GM12878 (cell line): Measurements from ENCODE around the gene SPIB. TPM values are rescaled to one million over a fixed set of nuclear protein-coding genes. Genes with fewer than 3 reads are reported as not detected.

Experiments used
- ATAC-seq: fragments of 200-7000 bp; cut with Tn5 transposase; 3 replicates; pipeline ENCODE4 v1.9.1; 2020; ENCODE audit warnings: mild to moderate bottlenecking, moderate library complexity
- BruUV-seq: library from RNA; stranded (reverse); fragments of 400-500 nt; replicated peaks from 2 replicates; lab custom pipeline; 2021; lab: Mats Ljungman, UMichigan
- CTCF ChIA-PET: fragments of 300-600 bp; sonication (Branson Sonifier 250); formaldehyde crosslinking; extraction: SDS; loops from one replicate; lab custom pipeline; 2021; ENCODE audit warnings: inconsistent platforms; lab: Yijun Ruan, JAX
- POLR2A ChIA-PET: fragments of 350-600 bp; formaldehyde crosslinking; extraction: SDS; loops from one replicate; lab custom pipeline; 2021; ENCODE audit warnings: inconsistent platforms; lab: Charles Lee
- RAD21 ChIA-PET: fragments of 300-600 bp; sonication (Branson Sonifier 250); formaldehyde crosslinking; loops from one replicate; lab custom pipeline; 2023; ENCODE audit warnings: antibody characterized with exemption; ENCODE audit not compliant: unreplicated experiment; lab: Charles Lee
- SMC1A ChIA-PET: fragments of 300-600 bp; sonication (Branson Sonifier 250); formaldehyde crosslinking; loops from one replicate; lab custom pipeline; 2023; ENCODE audit not compliant: unreplicated experiment, uncharacterized antibody; lab: Charles Lee
- DNase-seq: peaks from one replicate; pipeline ENCODE4 v3.0.0-alpha.2; 2011; ENCODE audit warnings: low read depth, low spot score
- FAIRE-seq: peaks from 3 replicates; lab custom pipeline; 2011; peaks lifted over from hg19 to GRCh38; lab: Jason Lieb, UNC
- H2AFZ ChIP-seq: 2 replicates; pipeline ENCODE4 v1.6.0; 2011; ENCODE audit warnings: low read depth, low read length, control low read depth; ENCODE audit not compliant: control insufficient read depth
- H3K27ac ChIP-seq: 2 replicates; pipeline ENCODE4 v1.5.1; 2011; ENCODE audit warnings: control low read depth; ENCODE audit not compliant: control insufficient read depth, insufficient read depth
- H3K27me3 ChIP-seq, 2 experiments: replicated peaks in 1 of 2; 2 replicates each; pipeline versions ENCODE4 v1.6.0 to v1.6.1; 2011; ENCODE audit warnings: low read length in 1 of 2; ENCODE audit not compliant: control insufficient read depth in 2 of 2, insufficient read depth in 2 of 2
- H3K36me3 ChIP-seq, 2 experiments: 2 replicates each; pipeline ENCODE4 v1.5.1; 2011; ENCODE audit warnings: low read length in 1 of 2; ENCODE audit not compliant: control insufficient read depth in 2 of 2, insufficient read depth in 2 of 2
- H3K4me1 ChIP-seq: 2 replicates; pipeline ENCODE4 v1.6.1; 2011; ENCODE audit warnings: mild to moderate bottlenecking, low read length, moderate library complexity, mixed read lengths; ENCODE audit not compliant: control insufficient read depth, insufficient read depth
- H3K4me2 ChIP-seq: 2 replicates; pipeline ENCODE4 v1.6.0; 2011; ENCODE audit warnings: control low read depth; ENCODE audit not compliant: control insufficient read depth, insufficient read depth
- H3K4me3 ChIP-seq: fragments of 200-600 bp; sonication (generic); 2 replicates; pipeline ENCODE4 v1.5.1; 2016
- H3K79me2 ChIP-seq: 2 replicates; pipeline ENCODE4 v1.6.0; 2011; ENCODE audit warnings: low read length; ENCODE audit not compliant: control insufficient read depth, insufficient read depth
- H3K9ac ChIP-seq: 2 replicates; pipeline ENCODE4 v1.8.0; 2011; ENCODE audit warnings: low read length, control low read depth, mixed read lengths; ENCODE audit not compliant: control insufficient read depth, insufficient read depth
- H3K9me3 ChIP-seq: replicated peaks from 3 replicates; pipeline ENCODE4 v1.5.1; 2011; ENCODE audit warnings: mild to moderate bottlenecking, low read length; ENCODE audit not compliant: control insufficient read depth, insufficient read depth
- H4K20me1 ChIP-seq: 2 replicates; pipeline ENCODE4 v1.6.0; 2011; ENCODE audit not compliant: control insufficient read depth, insufficient read depth
- CHD4 ChIP-seq: fragments of 200-600 bp; sonication (generic); IDR thresholded peaks from 2 replicates; pipeline ENCODE4 v1.6.1; 2016; ENCODE audit warnings: mild to moderate bottlenecking
- DPF2 ChIP-seq: fragments of 450-650 bp; IDR thresholded peaks from 2 replicates; pipeline ENCODE4 v1.6.1; 2017; ENCODE audit warnings: mild to moderate bottlenecking
- KLF5 ChIP-seq: fragments of 450-650 bp; IDR thresholded peaks from 2 replicates; pipeline ENCODE4 v1.6.1; 2014; ENCODE audit warnings: mild to moderate bottlenecking; ENCODE audit not compliant: partially characterized antibody
- MXI1 ChIP-seq: fragments of 150-350 bp; IDR thresholded peaks from 2 replicates; pipeline ENCODE4 v1.6.1; 2011; ENCODE audit warnings: low read depth, mild to moderate bottlenecking, inconsistent platforms, low read length, improper control_type of control experiment
- RB1 ChIP-seq: fragments of 450-650 bp; formaldehyde crosslinking; IDR thresholded peaks from 2 replicates; pipeline ENCODE4 v1.6.1; 2017; ENCODE audit warnings: mild to moderate bottlenecking, borderline replicate concordance
- STAT1 ChIP-seq: fragments of 450-650 bp; conservative IDR thresholded peaks from 2 replicates; pipeline ENCODE4 v1.6.1; 2014; ENCODE audit warnings: antibody characterized with exemption, mild to moderate bottlenecking
- STAT3 ChIP-seq: IDR thresholded peaks from 2 replicates; pipeline ENCODE4 v1.6.1; 2011; ENCODE audit warnings: low read depth, low read length, improper control_type of control experiment
- WGBS: methylation state at CpG from one replicate; pipeline ENCODE4 v1.1.6; 2016; ENCODE audit warnings: low lambda C conversion rate; ENCODE audit not compliant: insufficient replicate concordance, insufficient coverage; ENCODE audit errors: missing lambda C conversion rate; 5-methylcytosine and 5-hydroxymethylcytosine counted together
- in situ Hi-C: fragments of 300-500 bp; cut with MboI; formaldehyde crosslinking; loops from 9 replicates; pipeline ENCODE4 v1.14.3; 2018; ENCODE audit warnings: mixed read lengths
- intact Hi-C: fragments of 100-400 bp; cut with micrococcal nuclease; formaldehyde crosslinking; loops from one replicate; pipeline ENCODE4 v1.14.2; 2022; ENCODE audit not compliant: unreplicated experiment
- polyA plus RNA-seq, 11 experiments: library from polyadenylated mRNA; depleted of rRNA in 4 of 11; unstranded in 6 of 11; stranded (reverse) in 5 of 11; fragments of >200 nt; fragmentation: Nextera tagmentation in 4 of 11; fragmentation: Illumina TruSeq in 1 of 11; extraction: Ambion mirVana in 4 of 11; extraction: Trizol in 1 of 11; gene quantifications; 1 replicate in 1 of 11; 2 replicates in 10 of 11; pipeline versions ENCODE4 v1.2.1 to v1.2.3, GENCODE V29; 2011 to 2016; ENCODE audit warnings: inconsistent platforms in 2 of 11, missing spikeins in 2 of 11, low read depth in 1 of 11
- total RNA-seq, 4 experiments: library from RNA; depleted of rRNA in 3 of 4; stranded (reverse); fragments of >200 nt in 3 of 4; fragmentation: Illumina TruSeq in 1 of 4; extraction: Trizol in 1 of 4; gene quantifications; 2 replicates each; pipeline versions ENCODE4 v1.2.1 to v1.2.3, GENCODE V29; 2013 to 2021
- TF ChIP-seq, protein P1 (sequence below): fragments of 450-650 bp; IDR thresholded peaks from 2 replicates; pipeline ENCODE4 v1.6.1; 2016; ENCODE audit warnings: mild to moderate bottlenecking
- TF ChIP-seq, protein P2 (sequence below): fragments of 450-650 bp; IDR thresholded peaks from 2 replicates; pipeline ENCODE4 v1.6.1; 2016; ENCODE audit warnings: mild to moderate bottlenecking, moderate library complexity, borderline replicate concordance
- TF ChIP-seq, protein P3 (sequence below): IDR thresholded peaks from 2 replicates; pipeline ENCODE4 v1.6.1; 2012; ENCODE audit warnings: low read depth, low read length, improper control_type of control experiment
- TF ChIP-seq, protein P4 (sequence below): IDR thresholded peaks from 2 replicates; pipeline ENCODE4 v1.6.1; 2011; ENCODE audit warnings: borderline replicate concordance, low read depth, mild to moderate bottlenecking, moderate library complexity, mixed read lengths, low read length; ENCODE audit not compliant: insufficient read depth; ENCODE audit errors: extremely low read length

The SPIB gene
- total and polyA plus RNA-seq, 10 of the 15 experiments (the other 5 are each of a cell fraction or from before 2014, with no cell fraction given), result 3.5 to 123 (median 56.0) TPM

DNA sequence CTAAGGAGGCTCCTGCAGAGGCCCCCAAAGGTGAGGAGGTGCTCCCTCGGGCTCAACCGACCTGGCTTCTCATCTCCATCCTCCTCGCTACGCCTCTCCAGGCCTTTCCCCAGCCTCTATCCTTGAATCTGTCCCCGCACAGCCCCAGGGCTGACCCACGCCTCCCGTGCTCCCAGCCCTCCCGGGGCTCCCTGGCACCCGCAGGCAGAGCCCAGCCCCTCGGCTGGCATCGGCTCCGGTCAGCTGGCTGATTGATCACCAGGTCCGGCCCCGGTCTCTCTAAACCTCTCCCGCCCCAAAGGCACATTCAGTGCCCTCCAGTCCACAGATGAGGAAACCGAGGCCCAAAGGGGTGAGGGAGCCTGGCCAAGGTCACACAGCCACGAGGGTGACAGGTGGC is 16.5 kb downstream of the SPIB start:
- intact Hi-C loops, result no loop called here
- TF ChIP-seq, protein P1, sequence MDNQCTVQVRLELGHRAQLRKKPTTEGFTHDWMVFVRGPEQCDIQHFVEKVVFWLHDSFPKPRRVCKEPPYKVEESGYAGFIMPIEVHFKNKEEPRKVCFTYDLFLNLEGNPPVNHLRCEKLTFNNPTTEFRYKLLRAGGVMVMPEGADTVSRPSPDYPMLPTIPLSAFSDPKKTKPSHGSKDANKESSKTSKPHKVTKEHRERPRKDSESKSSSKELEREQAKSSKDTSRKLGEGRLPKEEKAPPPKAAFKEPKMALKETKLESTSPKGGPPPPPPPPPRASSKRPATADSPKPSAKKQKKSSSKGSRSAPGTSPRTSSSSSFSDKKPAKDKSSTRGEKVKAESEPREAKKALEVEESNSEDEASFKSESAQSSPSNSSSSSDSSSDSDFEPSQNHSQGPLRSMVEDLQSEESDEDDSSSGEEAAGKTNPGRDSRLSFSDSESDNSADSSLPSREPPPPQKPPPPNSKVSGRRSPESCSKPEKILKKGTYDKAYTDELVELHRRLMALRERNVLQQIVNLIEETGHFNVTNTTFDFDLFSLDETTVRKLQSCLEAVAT, result no peak
- TF ChIP-seq STAT1 (no peak), KLF5 (no peak)

DNA sequence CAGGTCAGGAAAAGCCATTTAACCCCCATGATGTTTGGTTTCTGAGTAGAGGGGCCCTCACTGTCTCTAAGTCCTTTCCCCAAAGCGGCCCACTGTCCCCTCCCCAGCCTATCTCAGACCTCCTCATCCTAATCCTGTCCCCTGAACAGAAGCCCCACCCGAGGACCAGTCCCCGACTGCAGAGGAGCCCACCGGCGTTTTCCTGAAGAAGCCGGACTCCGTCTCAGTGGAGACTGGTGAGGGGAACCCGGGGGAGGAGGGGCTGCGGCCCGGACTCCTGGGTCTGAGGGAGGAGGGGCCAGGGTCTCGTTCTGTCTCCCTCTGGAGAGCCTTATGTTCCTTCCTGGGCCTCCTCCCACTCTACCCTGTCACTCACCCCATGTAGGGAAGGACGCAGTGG is 16.9 kb downstream of the SPIB start:
- SMC1A ChIA-PET, result no interaction called here
- TF ChIP-seq MXI1, result no peak
- TF ChIP-seq, protein P2, sequence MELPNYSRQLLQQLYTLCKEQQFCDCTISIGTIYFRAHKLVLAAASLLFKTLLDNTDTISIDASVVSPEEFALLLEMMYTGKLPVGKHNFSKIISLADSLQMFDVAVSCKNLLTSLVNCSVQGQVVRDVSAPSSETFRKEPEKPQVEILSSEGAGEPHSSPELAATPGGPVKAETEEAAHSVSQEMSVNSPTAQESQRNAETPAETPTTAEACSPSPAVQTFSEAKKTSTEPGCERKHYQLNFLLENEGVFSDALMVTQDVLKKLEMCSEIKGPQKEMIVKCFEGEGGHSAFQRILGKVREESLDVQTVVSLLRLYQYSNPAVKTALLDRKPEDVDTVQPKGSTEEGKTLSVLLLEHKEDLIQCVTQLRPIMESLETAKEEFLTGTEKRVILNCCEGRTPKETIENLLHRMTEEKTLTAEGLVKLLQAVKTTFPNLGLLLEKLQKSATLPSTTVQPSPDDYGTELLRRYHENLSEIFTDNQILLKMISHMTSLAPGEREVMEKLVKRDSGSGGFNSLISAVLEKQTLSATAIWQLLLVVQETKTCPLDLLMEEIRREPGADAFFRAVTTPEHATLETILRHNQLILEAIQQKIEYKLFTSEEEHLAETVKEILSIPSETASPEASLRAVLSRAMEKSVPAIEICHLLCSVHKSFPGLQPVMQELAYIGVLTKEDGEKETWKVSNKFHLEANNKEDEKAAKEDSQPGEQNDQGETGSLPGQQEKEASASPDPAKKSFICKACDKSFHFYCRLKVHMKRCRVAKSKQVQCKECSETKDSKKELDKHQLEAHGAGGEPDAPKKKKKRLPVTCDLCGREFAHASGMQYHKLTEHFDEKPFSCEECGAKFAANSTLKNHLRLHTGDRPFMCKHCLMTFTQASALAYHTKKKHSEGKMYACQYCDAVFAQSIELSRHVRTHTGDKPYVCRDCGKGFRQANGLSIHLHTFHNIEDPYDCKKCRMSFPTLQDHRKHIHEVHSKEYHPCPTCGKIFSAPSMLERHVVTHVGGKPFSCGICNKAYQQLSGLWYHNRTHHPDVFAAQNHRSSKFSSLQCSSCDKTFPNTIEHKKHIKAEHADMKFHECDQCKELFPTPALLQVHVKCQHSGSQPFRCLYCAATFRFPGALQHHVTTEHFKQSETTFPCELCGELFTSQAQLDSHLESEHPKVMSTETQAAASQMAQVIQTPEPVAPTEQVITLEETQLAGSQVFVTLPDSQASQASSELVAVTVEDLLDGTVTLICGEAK, result no peak
- TF ChIP-seq, protein P3, sequence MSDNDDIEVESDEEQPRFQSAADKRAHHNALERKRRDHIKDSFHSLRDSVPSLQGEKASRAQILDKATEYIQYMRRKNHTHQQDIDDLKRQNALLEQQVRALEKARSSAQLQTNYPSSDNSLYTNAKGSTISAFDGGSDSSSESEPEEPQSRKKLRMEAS, result no peak
- no peak for TF ChIP-seq CHD4
- TF ChIP-seq, protein P4, sequence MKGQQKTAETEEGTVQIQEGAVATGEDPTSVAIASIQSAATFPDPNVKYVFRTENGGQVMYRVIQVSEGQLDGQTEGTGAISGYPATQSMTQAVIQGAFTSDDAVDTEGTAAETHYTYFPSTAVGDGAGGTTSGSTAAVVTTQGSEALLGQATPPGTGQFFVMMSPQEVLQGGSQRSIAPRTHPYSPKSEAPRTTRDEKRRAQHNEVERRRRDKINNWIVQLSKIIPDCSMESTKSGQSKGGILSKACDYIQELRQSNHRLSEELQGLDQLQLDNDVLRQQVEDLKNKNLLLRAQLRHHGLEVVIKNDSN, result no peak
- no peak for TF ChIP-seq DPF2
- TF ChIP-seq STAT3, result no peak
- no peak for TF ChIP-seq RB1

More for the DNA sequence above, 16.5 kb downstream of the SPIB start:
- Histone ChIP-seq H3K4me2 (no peak overlapping the region), H3K36me3 (no peaks in the 10 kb centered on the region), H3K27ac (no peak overlapping the region), H3K79me2 (no peaks in the 10 kb centered on the region), H4K20me1 (no peaks in the 10 kb centered on the region), H3K9ac (no peak overlapping the region), H3K27me3 (peaks cover 0 to 4% of the 10 kb centered on the region in 2 experiments; a peak in 1 of 4 replicates), H3K9me3 (no peaks in the 10 kb centered on the region), H2AFZ (no peak overlapping the region), H3K4me1 (peaks cover 32% of the 10 kb centered on the region), H3K4me3 (no peak overlapping the region)
- POLR2A ChIA-PET, result interaction anchor here (0.6 kb wide), 1 partner anchor 103 kb away, joined by 4 read pairs; no protein-coding TSS in a partner anchor
- DNase-seq (no peak), FAIRE-seq (no peak), ATAC-seq (no peak)
- 78% methylated on average over 17 of the region's 17 CpGs for WGBS
- no TSS peak for BruUV-seq
- SMC1A ChIA-PET, result no interaction called here
- in situ Hi-C loops, result no loop called here
- RAD21 ChIA-PET, result no interaction called here
- CTCF ChIA-PET, result no interaction called here

More for the DNA sequence above, 16.9 kb downstream of the SPIB start:
- Histone ChIP-seq H2AFZ (no peak overlapping the region), H3K27ac (no peak overlapping the region), H4K20me1 (no peaks in the 10 kb centered on the region), H3K27me3 (peaks cover 0 to 4% of the 10 kb centered on the region in 2 experiments; a peak in 1 of 4 replicates), H3K9ac (no peak overlapping the region), H3K4me2 (no peak overlapping the region), H3K4me1 (peaks cover 29% of the 10 kb centered on the region), H3K36me3 (no peaks in the 10 kb centered on the region), H3K79me2 (no peaks in the 10 kb centered on the region), H3K4me3 (no peak overlapping the region), H3K9me3 (no peaks in the 10 kb centered on the region)
- no peak for ATAC-seq
- WGBS, result 66% methylated on average over 12 of the region's 12 CpGs
- ChIA-PET POLR2A (no interaction called here), CTCF (no interaction called here), RAD21 (no interaction called here)
- no peak for FAIRE-seq
- no peak for DNase-seq
- BruUV-seq, result no TSS peak
- intact Hi-C loops, result no loop called here
- in situ Hi-C loops, result no loop called here
